GM12892 (cell line): ENCODE data around the gene LRRC25.

Experiments used
- POLR2AphosphoS5 ChIP-seq: IDR thresholded peaks from 2 replicates; pipeline ENCODE4 v1.6.1; 2011; ENCODE audit warnings: low read depth, low read length, control low read depth
- TAF1 ChIP-seq: IDR thresholded peaks from 2 replicates; pipeline ENCODE4 v1.6.1; 2011; ENCODE audit warnings: low read depth, mild to moderate bottlenecking, control low read depth, low read length, borderline replicate concordance

DNA sequence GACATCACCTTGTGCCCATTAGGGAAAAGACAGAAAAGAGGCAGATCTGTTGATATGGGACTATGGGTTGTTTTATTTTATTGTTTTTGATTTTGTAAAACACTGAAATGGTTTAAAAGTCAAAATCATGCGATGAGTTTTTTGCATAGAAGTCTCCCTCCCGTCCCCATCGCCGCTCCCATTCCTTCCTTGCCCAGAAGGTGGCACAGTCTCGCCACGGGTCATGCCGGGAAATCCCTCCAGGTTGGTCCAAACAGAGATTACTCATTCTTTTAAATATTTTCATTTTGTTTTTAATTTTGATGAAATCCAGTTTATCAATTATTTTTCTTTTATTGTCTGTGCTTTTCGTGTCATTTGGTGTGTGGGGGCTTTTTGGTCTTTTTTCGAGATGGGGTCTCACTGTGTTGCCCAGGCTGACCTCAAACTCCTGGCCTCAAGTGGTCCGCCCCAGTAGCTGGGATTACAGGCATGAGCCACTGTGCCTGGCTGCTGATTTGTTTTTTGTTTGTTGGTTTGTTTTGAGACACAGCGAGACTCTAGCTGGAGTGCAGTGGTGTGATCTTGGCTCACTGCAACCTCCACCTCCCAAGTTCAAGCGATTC is 47.8 kb downstream of the LRRC25 start:
- TF ChIP-seq TAF1 = no peak
- TF ChIP-seq POLR2AphosphoS5 = no peak
